DOHH2 (cell line): ENCODE data around the gene CERS2.

Source experiments
- H3F3A ChIP-seq: fragments of 200-600 bp; sonication (generic), shearing (Covaris generic); 2 replicates; pipeline ENCODE4 v1.6.0; 2016; ENCODE audit warnings: antibody characterized with exemption, mild to moderate bottlenecking; ENCODE audit not compliant: control insufficient read depth, insufficient read depth
- H3K27ac ChIP-seq: fragments of 200-600 bp; sonication (generic); 2 replicates; pipeline ENCODE4 v1.5.1; 2014; ENCODE audit warnings: low read depth, mild to moderate bottlenecking, low read length, moderate library complexity
- H3K27me3 ChIP-seq: fragments of 200-600 bp; sonication (generic); 2 replicates; pipeline ENCODE4 v1.6.1; 2014; ENCODE audit warnings: mild to moderate bottlenecking, low read length, mixed read lengths; ENCODE audit not compliant: control insufficient read depth
- H3K36me3 ChIP-seq: fragments of 200-600 bp; sonication (generic); 2 replicates; pipeline ENCODE4 v1.6.1; 2014; ENCODE audit warnings: mild to moderate bottlenecking, low read length, moderate library complexity, mixed read lengths; ENCODE audit not compliant: control insufficient read depth
- H3K4me1 ChIP-seq: fragments of 200-600 bp; sonication (generic); 2 replicates; pipeline ENCODE4 v1.6.1; 2014; ENCODE audit warnings: mild to moderate bottlenecking, low read length, mixed read lengths; ENCODE audit not compliant: control insufficient read depth
- H3K4me2 ChIP-seq: fragments of 200-600 bp; sonication (generic); 2 replicates; pipeline ENCODE4 v1.6.0; 2014; ENCODE audit warnings: mild to moderate bottlenecking, low read length, moderate library complexity
- H3K4me3 ChIP-seq: fragments of 200-600 bp; sonication (generic); 2 replicates; pipeline ENCODE4 v1.5.1; 2014; ENCODE audit warnings: mild to moderate bottlenecking, low read length, mixed read lengths
- H3K79me2 ChIP-seq: fragments of 200-600 bp; sonication (generic); 2 replicates; pipeline ENCODE4 v1.6.1; 2014; ENCODE audit warnings: mild to moderate bottlenecking, low read length, mixed read lengths; ENCODE audit not compliant: control insufficient read depth
- H3K9me2 ChIP-seq: fragments of 200-600 bp; sonication (generic); replicated peaks from 2 replicates; pipeline ENCODE4 v1.6.1; 2014; ENCODE audit warnings: mild to moderate bottlenecking, low read length, mixed read lengths; ENCODE audit not compliant: control insufficient read depth
- H3K9me3 ChIP-seq: fragments of 200-600 bp; sonication (generic); 2 replicates; pipeline ENCODE4 v1.6.1; 2014; ENCODE audit warnings: antibody characterized with exemption, low read length, mixed read lengths; ENCODE audit not compliant: control insufficient read depth, insufficient read depth
- H4K20me1 ChIP-seq: fragments of 200-600 bp; sonication (generic); 2 replicates; pipeline ENCODE4 v1.6.0; 2014; ENCODE audit warnings: low read depth, mild to moderate bottlenecking, antibody characterized with exemption, low read length, moderate library complexity; ENCODE audit not compliant: control insufficient read depth, insufficient read depth
- EZH2phosphoT487 ChIP-seq: fragments of 200-600 bp; sonication (generic); IDR thresholded peaks from 2 replicates; pipeline ENCODE4 v1.6.1; 2017; ENCODE audit warnings: borderline replicate concordance, mild to moderate bottlenecking, antibody characterized with exemption, low read length, moderate library complexity, mixed read lengths
- TF ChIP-seq, protein P1 (sequence below): fragments of 200-600 bp; sonication (generic); IDR thresholded peaks from one replicate; pipeline ENCODE4 v1.5.1; 2014; ENCODE audit warnings: antibody characterized with exemption, mild to moderate bottlenecking, low read depth, low read length; ENCODE audit not compliant: poor library complexity, severe bottlenecking

Gene CERS2

GRCh38 chr1:150964164-150964489 lies 10.5 kb downstream of the CERS2 start:
- TF ChIP-seq EZH2phosphoT487: no peak
- TF ChIP-seq, protein P1, sequence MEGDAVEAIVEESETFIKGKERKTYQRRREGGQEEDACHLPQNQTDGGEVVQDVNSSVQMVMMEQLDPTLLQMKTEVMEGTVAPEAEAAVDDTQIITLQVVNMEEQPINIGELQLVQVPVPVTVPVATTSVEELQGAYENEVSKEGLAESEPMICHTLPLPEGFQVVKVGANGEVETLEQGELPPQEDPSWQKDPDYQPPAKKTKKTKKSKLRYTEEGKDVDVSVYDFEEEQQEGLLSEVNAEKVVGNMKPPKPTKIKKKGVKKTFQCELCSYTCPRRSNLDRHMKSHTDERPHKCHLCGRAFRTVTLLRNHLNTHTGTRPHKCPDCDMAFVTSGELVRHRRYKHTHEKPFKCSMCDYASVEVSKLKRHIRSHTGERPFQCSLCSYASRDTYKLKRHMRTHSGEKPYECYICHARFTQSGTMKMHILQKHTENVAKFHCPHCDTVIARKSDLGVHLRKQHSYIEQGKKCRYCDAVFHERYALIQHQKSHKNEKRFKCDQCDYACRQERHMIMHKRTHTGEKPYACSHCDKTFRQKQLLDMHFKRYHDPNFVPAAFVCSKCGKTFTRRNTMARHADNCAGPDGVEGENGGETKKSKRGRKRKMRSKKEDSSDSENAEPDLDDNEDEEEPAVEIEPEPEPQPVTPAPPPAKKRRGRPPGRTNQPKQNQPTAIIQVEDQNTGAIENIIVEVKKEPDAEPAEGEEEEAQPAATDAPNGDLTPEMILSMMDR: no peak
- Histone ChIP-seq H3K4me2 (no peak overlapping the region), H4K20me1 (no peaks in the 10 kb centered on the region), H3K36me3 (peaks cover 92% of the 10 kb centered on the region), H3K79me2 (peaks cover 8% of the 10 kb centered on the region), H3K4me3 (no peak overlapping the region), H3K9me2 (no peaks in the 10 kb centered on the region), H3K27me3 (no peaks in the 10 kb centered on the region), H3K9me3 (no peaks in the 10 kb centered on the region), H3K4me1 (no peaks in the 10 kb centered on the region), H3F3A (peaks cover 12% of the 10 kb centered on the region), H3K27ac (no peak overlapping the region)

GRCh38 chr1:150963321-150964163 lies 11.1 kb downstream of the CERS2 start:
- Histone ChIP-seq H4K20me1 (no peaks in the 10 kb centered on the region), H3K36me3 (peaks cover 93% of the 10 kb centered on the region), H3K79me2 (peaks cover 2% of the 10 kb centered on the region), H3K27me3 (no peaks in the 10 kb centered on the region), H3K9me3 (no peaks in the 10 kb centered on the region), H3K4me1 (no peaks in the 10 kb centered on the region), H3K27ac (no peak overlapping the region), H3K4me3 (no peak overlapping the region), H3F3A (peaks cover 17% of the 10 kb centered on the region), H3K9me2 (no peaks in the 10 kb centered on the region), H3K4me2 (no peak overlapping the region)
- no peak for TF ChIP-seq EZH2phosphoT487

DNA sequence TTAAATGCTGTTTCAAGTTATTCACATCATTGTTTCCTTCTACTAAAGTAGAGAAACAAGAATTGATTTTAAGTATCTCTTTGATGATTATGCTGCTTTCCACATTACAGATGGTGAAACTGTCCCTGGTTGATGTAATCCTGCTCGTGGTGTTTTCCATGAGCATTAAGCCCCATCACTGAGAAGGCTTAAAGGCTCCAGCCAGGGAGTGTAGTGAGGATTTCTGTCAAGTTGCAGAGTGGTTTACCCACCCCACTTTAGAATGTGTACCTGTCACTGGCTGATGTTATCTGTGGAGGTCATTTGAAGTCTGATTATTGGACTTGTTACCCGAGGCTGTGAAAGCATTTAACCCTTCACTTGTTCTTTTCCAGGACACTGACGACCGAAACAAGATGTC lies 12.9 kb downstream of the CERS2 start:
- TF ChIP-seq, protein P1: no peak
- no peak for TF ChIP-seq EZH2phosphoT487
- Histone ChIP-seq H3K4me3 (no peak overlapping the region), H3F3A (peaks cover 18% of the 10 kb centered on the region), H3K4me2 (no peak overlapping the region), H3K36me3 (peaks cover 82% of the 10 kb centered on the region), H3K9me3 (no peaks in the 10 kb centered on the region), H3K4me1 (no peaks in the 10 kb centered on the region), H3K9me2 (no peaks in the 10 kb centered on the region), H3K79me2 (no peaks in the 10 kb centered on the region), H3K27me3 (no peaks in the 10 kb centered on the region), H3K27ac (no peak overlapping the region), H4K20me1 (no peaks in the 10 kb centered on the region)

- Histone ChIP-seq H3K79me2 (no peaks in the 10 kb centered on the region), H3K9me2 (no peaks in the 10 kb centered on the region), H3K36me3 (peaks cover 79% of the 10 kb centered on the region), H3K27me3 (no peaks in the 10 kb centered on the region), H3K4me3 (no peak overlapping the region), H3F3A (peaks cover 14% of the 10 kb centered on the region), H3K4me1 (no peaks in the 10 kb centered on the region), H4K20me1 (no peaks in the 10 kb centered on the region), H3K27ac (no peak overlapping the region), H3K4me2 (no peak overlapping the region), H3K9me3 (no peaks in the 10 kb centered on the region)
- TF ChIP-seq, protein P1: no peak
- no peak for TF ChIP-seq EZH2phosphoT487
Observed at GRCh38 chr1:150960646-150961045, 14.0 kb downstream of the CERS2 start.
